ENCODE data around the gene RAB21. TPM values are rescaled to one million over a fixed set of nuclear protein-coding genes. Genes with fewer than 3 reads are reported as not detected.

The RAB21 gene, protein sequence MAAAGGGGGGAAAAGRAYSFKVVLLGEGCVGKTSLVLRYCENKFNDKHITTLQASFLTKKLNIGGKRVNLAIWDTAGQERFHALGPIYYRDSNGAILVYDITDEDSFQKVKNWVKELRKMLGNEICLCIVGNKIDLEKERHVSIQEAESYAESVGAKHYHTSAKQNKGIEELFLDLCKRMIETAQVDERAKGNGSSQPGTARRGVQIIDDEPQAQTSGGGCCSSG
- 7.5 and 7.7 TPM in 2 replicates for total RNA-seq

GRCh38 chr12:71754461-71755145, at the start of gene RAB21:
Gene RAB21, plus strand, starts transcription at chr12:71754863. Its CDS starts 267 bp downstream, at chr12:71755130.

Other genes with a start within 250 kb of the RAB21 start
- gene ZFC3H1, start 91.0 kb upstream of the RAB21 start, total RNA-seq = 9.6 and 10.8 TPM in 2 replicates
- 1.6 and 2.8 TPM in 2 replicates for gene THAP2, start 90.6 kb upstream of the RAB21 start, total RNA-seq
- 11.5 and 20.5 TPM in 2 replicates for gene TMEM19, start 68.8 kb upstream of the RAB21 start, total RNA-seq
- gene TBC1D15, start 84.9 kb downstream of the RAB21 start, total RNA-seq = 7.5 and 11.9 TPM in 2 replicates
- not detected in 2 replicates for gene TPH2, start 184.0 kb downstream of the RAB21 start, total RNA-seq